Neuronal stem cell (in vitro differentiated cells): ENCODE data around the gene SLC26A9.

ENCODE experiments used
- DNase-seq: peaks from one replicate; pipeline ENCODE4 v3.0.0-alpha.2; 2013; ENCODE audit warnings: low spot score
- H2AFZ ChIP-seq: one replicate; pipeline ENCODE4 v1.6.1; 2013; ENCODE audit warnings: mild to moderate bottlenecking, low read length, inconsistent platforms
- H2AK5ac ChIP-seq: 2 replicates; pipeline ENCODE4 v1.6.1; 2013; ENCODE audit warnings: low read depth, mild to moderate bottlenecking, inconsistent platforms, low read length, moderate library complexity, mixed read lengths
- H2BK120ac ChIP-seq: 2 replicates; pipeline ENCODE4 v1.6.1; 2013; ENCODE audit warnings: low read depth, mild to moderate bottlenecking, inconsistent platforms, low read length, moderate library complexity, mixed read lengths
- H2BK12ac ChIP-seq: one replicate; pipeline ENCODE4 v1.6.1; 2013; ENCODE audit warnings: low read length, inconsistent platforms
- H2BK15ac ChIP-seq: 2 replicates; pipeline ENCODE4 v1.6.1; 2013; ENCODE audit warnings: mild to moderate bottlenecking, low read length, inconsistent platforms, mixed read lengths
- H2BK5ac ChIP-seq: one replicate; pipeline ENCODE4 v1.6.1; 2013; ENCODE audit warnings: inconsistent platforms, mild to moderate bottlenecking, low read length, moderate library complexity
- H3K14ac ChIP-seq: one replicate; pipeline ENCODE4 v1.6.1; 2013; ENCODE audit warnings: low read length, inconsistent platforms
- H3K18ac ChIP-seq: 2 replicates; pipeline ENCODE4 v1.6.1; 2013; ENCODE audit warnings: low read length, inconsistent platforms
- H3K23ac ChIP-seq: 2 replicates; pipeline ENCODE4 v1.6.1; 2013; ENCODE audit warnings: low read depth, mild to moderate bottlenecking, mixed read lengths, low read length, inconsistent platforms; ENCODE audit not compliant: poor library complexity
- H3K27ac ChIP-seq: replicated peaks from 3 replicates; pipeline ENCODE4 v1.5.1; 2013; ENCODE audit warnings: low read length, inconsistent platforms
- H3K27me3 ChIP-seq, 3 experiments: 2 replicates each; pipeline ENCODE4 v1.6.1; 2013; ENCODE audit warnings: low read length in 3 of 3, mild to moderate bottlenecking in 2 of 3, inconsistent platforms in 1 of 3, low read depth in 1 of 3, mixed read lengths in 1 of 3, moderate library complexity in 1 of 3; ENCODE audit not compliant: control insufficient read depth in 3 of 3, insufficient read depth in 3 of 3
- H3K36me3 ChIP-seq, 2 donors: replicated peaks in 1 of 2; 2 replicates each; pipeline ENCODE4 v1.6.1; 2013; ENCODE audit warnings: low read length in 2 of 2; ENCODE audit not compliant: control insufficient read depth in 2 of 2, insufficient read depth in 2 of 2
- H3K4ac ChIP-seq: 2 replicates; pipeline ENCODE4 v1.6.1; 2013; ENCODE audit warnings: inconsistent platforms, mild to moderate bottlenecking, low read length, moderate library complexity
- H3K4me1 ChIP-seq, 2 donors: 1 replicate in 1 of 2; 2 replicates in 1 of 2; pipeline ENCODE4 v1.6.1; 2013; ENCODE audit warnings: low read length in 2 of 2, low read depth in 1 of 2; ENCODE audit not compliant: control insufficient read depth in 2 of 2, insufficient read depth in 1 of 2
- H3K4me2 ChIP-seq: one replicate; pipeline ENCODE4 v1.6.1; 2013; ENCODE audit warnings: mild to moderate bottlenecking, low read length, inconsistent platforms; ENCODE audit not compliant: insufficient read depth, poor library complexity, severe bottlenecking
- H3K4me3 ChIP-seq, 2 donors: 2 replicates each; pipeline ENCODE4 v1.5.1; 2013; ENCODE audit warnings: low read length in 2 of 2, mild to moderate bottlenecking in 2 of 2, inconsistent platforms in 1 of 2, moderate library complexity in 1 of 2
- H3K79me1 ChIP-seq: one replicate; pipeline ENCODE4 v1.6.1; 2013; ENCODE audit warnings: low read depth, mild to moderate bottlenecking, inconsistent platforms, low read length, moderate library complexity
- H3K9ac ChIP-seq: one replicate; pipeline ENCODE4 v1.6.1; 2013; ENCODE audit warnings: mild to moderate bottlenecking, low read depth, low read length, inconsistent platforms; ENCODE audit not compliant: poor library complexity
- H3K9me3 ChIP-seq, 2 donors: replicated peaks in 1 of 2; 2 replicates each; pipeline versions ENCODE3 to v1.6.1; 2013; ENCODE audit warnings: low read length in 2 of 2, mild to moderate bottlenecking in 2 of 2, inconsistent platforms in 1 of 2, low read depth in 1 of 2, mixed read lengths in 1 of 2, moderate library complexity in 1 of 2; ENCODE audit not compliant: control insufficient read depth in 2 of 2, insufficient read depth in 1 of 2
- H4K8ac ChIP-seq: one replicate; pipeline ENCODE4 v1.6.1; 2013; ENCODE audit warnings: low read depth, mild to moderate bottlenecking, inconsistent platforms, low read length, moderate library complexity
- H4K91ac ChIP-seq: one replicate; pipeline ENCODE4 v1.6.1; 2013; ENCODE audit warnings: low read length, low read depth, mild to moderate bottlenecking, inconsistent platforms; ENCODE audit not compliant: poor library complexity
- WGBS, 2 donors: extraction: QIAGEN DNeasy Blood & Tissue Kit; methylation state at CpG; one replicate each; pipeline ENCODE4 v1.1.7; 2013; ENCODE audit warnings: missing lambda C conversion rate in 2 of 2, mixed read lengths in 1 of 2; ENCODE audit not compliant: insufficient read length in 2 of 2, insufficient replicate concordance in 1 of 2; ENCODE audit errors: extremely low coverage in 2 of 2; 5-methylcytosine and 5-hydroxymethylcytosine counted together

The SLC26A9 gene

GRCh38 chr1:205948039-205948438 lies 4.8 kb upstream of the SLC26A9 start:
- Histone ChIP-seq H2AFZ (no peak overlapping the region), H2BK12ac (no peak overlapping the region)

GRCh38 chr1:205947024-205947423 lies 3.8 kb upstream of the SLC26A9 start:
- no peak for DNase-seq
- no peak overlapping the region for H2AFZ ChIP-seq
- no CpG with 5 or more reads among the region's 4 CpGs for WGBS, 2 donors

More at GRCh38 chr1:205948039-205948438, 4.8 kb upstream of the SLC26A9 start:
- H3K4me2 ChIP-seq, result no peak overlapping the region
- H3K4ac ChIP-seq, result no peak overlapping the region
- H3K18ac ChIP-seq, result no peak overlapping the region
- no peak overlapping the region for H3K27ac ChIP-seq
- no peaks in the 10 kb centered on the region for H3K9me3 ChIP-seq
- no peak overlapping the region for H3K14ac ChIP-seq
- H2AK5ac ChIP-seq, result no peak overlapping the region
- peaks cover 0 to 4% of the 10 kb centered on the region in 2 donors for H3K4me1 ChIP-seq
- DNase-seq, result no peak
- no peaks in the 10 kb centered on the region for H3K36me3 ChIP-seq
- no peaks in the 10 kb centered on the region for H3K79me1 ChIP-seq
- H2BK5ac ChIP-seq, result no peak overlapping the region
- no CpG with 5 or more reads among the region's 4 CpGs for WGBS, 2 donors
- H4K8ac ChIP-seq, result no peak overlapping the region
- H3K4me3 ChIP-seq, result no peak overlapping the region
- no peak overlapping the region for H4K91ac ChIP-seq
- peak overlapping the region; percentile 9 for H2BK15ac ChIP-seq
- H3K27me3 ChIP-seq, result peaks cover 0 to 27% (median 0%) of the 10 kb centered on the region in 3 experiments
- H3K9ac ChIP-seq, result no peak overlapping the region
- H3K23ac ChIP-seq, result peak overlapping the region; percentile 25
- H2BK120ac ChIP-seq, result no peak overlapping the region

GRCh38 chr1:205945069-205945468 lies 1.8 kb upstream of the SLC26A9 start:
- Histone ChIP-seq H3K9me3 (no peaks in the 10 kb centered on the region), H2AK5ac (no peak overlapping the region), H3K4me1 (peaks cover 0 to 11% of the 10 kb centered on the region in 2 donors), H2BK120ac (no peak overlapping the region), H3K79me1 (no peaks in the 10 kb centered on the region), H3K4ac (no peak overlapping the region), H3K23ac (no peak overlapping the region), H2AFZ (no peak overlapping the region), H3K18ac (no peak overlapping the region), H3K9ac (no peak overlapping the region), H3K27me3 (peaks cover 0 to 35% (median 0%) of the 10 kb centered on the region in 3 experiments), H2BK15ac (no peak overlapping the region), H4K91ac (no peak overlapping the region), H2BK5ac (no peak overlapping the region), H3K14ac (no peak overlapping the region), H3K27ac (no peak overlapping the region), H3K4me2 (no peak overlapping the region), H2BK12ac (no peak overlapping the region), H3K36me3 (no peaks in the 10 kb centered on the region), H3K4me3 (no peak overlapping the region), H4K8ac (no peak overlapping the region)
- DNase-seq, result no peak
- WGBS, 2 donors, result no CpG with 5 or more reads among the region's 3 CpGs

More at GRCh38 chr1:205947024-205947423, 3.8 kb upstream of the SLC26A9 start:
- Histone ChIP-seq H2BK5ac (no peak overlapping the region), H3K27ac (no peak overlapping the region), H4K91ac (no peak overlapping the region), H3K4me3 (no peak overlapping the region), H3K9me3 (no peaks in the 10 kb centered on the region), H3K9ac (no peak overlapping the region), H4K8ac (no peak overlapping the region), H3K4me1 (peaks cover 0 to 9% of the 10 kb centered on the region in 2 donors), H3K23ac (no peak overlapping the region), H3K4me2 (no peak overlapping the region), H2BK120ac (no peak overlapping the region), H3K27me3 (peaks cover 0 to 34% (median 0%) of the 10 kb centered on the region in 3 experiments), H2BK12ac (peak overlapping the region; percentile 12), H2AK5ac (peak overlapping the region; percentile 6), H3K18ac (peak overlapping the region; percentile 42), H3K36me3 (no peaks in the 10 kb centered on the region), H2BK15ac (no peak overlapping the region), H3K4ac (no peak overlapping the region), H3K14ac (no peak overlapping the region), H3K79me1 (no peaks in the 10 kb centered on the region)

GRCh38 chr1:205944525-205944924 lies 1.3 kb upstream of the SLC26A9 start:
- no peak overlapping the region for H2BK12ac ChIP-seq
- no peak overlapping the region for H3K9ac ChIP-seq
- H2AK5ac ChIP-seq, result no peak overlapping the region
- no peaks in the 10 kb centered on the region for H3K36me3 ChIP-seq
- no peak overlapping the region for H2BK15ac ChIP-seq
- no peak overlapping the region for H3K4me2 ChIP-seq
- no peaks in the 10 kb centered on the region for H3K9me3 ChIP-seq
- H3K23ac ChIP-seq, result no peak overlapping the region
- no CpG with 5 or more reads among the region's 4 CpGs for WGBS, 2 donors
- H3K79me1 ChIP-seq, result no peaks in the 10 kb centered on the region
- H3K18ac ChIP-seq, result no peak overlapping the region
- H2BK120ac ChIP-seq, result no peak overlapping the region
- no peak overlapping the region for H3K4me3 ChIP-seq
- no peak overlapping the region for H3K14ac ChIP-seq
- H3K4ac ChIP-seq, result no peak overlapping the region
- DNase-seq, result no peak
- H2AFZ ChIP-seq, result no peak overlapping the region
- H4K8ac ChIP-seq, result no peak overlapping the region
- peaks cover 0 to 16% of the 10 kb centered on the region in 2 donors for H3K4me1 ChIP-seq
- no peak overlapping the region for H4K91ac ChIP-seq
- no peak overlapping the region for H3K27ac ChIP-seq
- H3K27me3 ChIP-seq, result peaks cover 0 to 32% (median 0%) of the 10 kb centered on the region in 3 experiments
- no peak overlapping the region for H2BK5ac ChIP-seq
